Spleen (tissue), 7 donors: Measurements from ENCODE around the gene FIGNL1.

Experiments
- POLR2A ChIP-seq, 3 donors: fragments of 450-650 bp; IDR thresholded peaks; one replicate each; pipeline ENCODE4 v1.5.1; 2017; ENCODE audit warnings: antibody characterized with exemption in 3 of 3, mild to moderate bottlenecking in 1 of 3
- POLR2AphosphoS5 ChIP-seq, 3 donors: sonication (generic); formaldehyde crosslinking; IDR thresholded peaks; one replicate each; pipeline ENCODE4 v1.5.1; 2017; ENCODE audit warnings: antibody characterized with exemption in 3 of 3
- TF ChIP-seq, protein P1 (sequence below), 11 experiments: fragments of 200-600 bp in 7 of 11; fragments of 450-650 bp in 4 of 11; sonication (generic) in 4 of 11; IDR thresholded peaks in 8 of 11; conservative IDR thresholded peaks in 3 of 11; 1 replicate in 7 of 11; 2 replicates in 4 of 11; pipeline versions ENCODE4 v1.4.0 to v1.8.0; 2016 to 2021; ENCODE audit warnings: antibody characterized with exemption in 11 of 11, inconsistent platforms in 4 of 11, mild to moderate bottlenecking in 1 of 11
- donor health status: DM: no; HTN: no; CAD: no; lungs with moderate emphysema.
- donor health status: DM: no; HTN: no; CAD: no.
- donor health status: DM: no; HTN: no; CAD: no.

DNA sequence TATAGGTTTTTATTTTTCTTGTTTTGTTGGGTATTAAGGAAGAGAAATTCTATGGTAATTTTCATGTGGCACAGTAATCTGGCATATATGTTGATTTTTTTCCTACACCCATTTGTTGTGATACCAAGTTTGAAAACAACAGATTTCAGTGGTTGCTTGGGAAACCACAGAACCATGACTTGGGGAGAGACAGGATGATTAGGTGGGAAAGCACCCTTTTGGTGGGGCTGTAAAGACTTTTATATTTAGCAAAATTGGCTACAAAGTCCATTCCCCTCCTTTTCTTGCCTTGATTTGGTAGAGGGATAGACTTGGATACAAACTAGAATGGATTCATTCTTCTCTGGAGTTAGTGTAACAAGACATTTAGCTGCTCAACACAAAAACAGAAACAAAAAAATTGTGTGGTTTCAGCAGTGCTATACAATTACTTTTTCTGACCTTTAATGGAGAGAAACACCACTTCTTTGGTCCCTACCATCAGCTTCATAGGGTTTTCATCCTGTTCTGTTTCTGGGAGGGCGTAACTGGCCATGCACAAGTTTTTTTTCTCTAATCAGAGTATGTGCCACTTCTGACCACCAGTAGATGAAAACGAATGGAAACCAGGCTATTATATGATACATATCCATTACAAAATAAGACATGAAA, 52.7 kb downstream of the FIGNL1 start:
- TF ChIP-seq, protein P1, sequence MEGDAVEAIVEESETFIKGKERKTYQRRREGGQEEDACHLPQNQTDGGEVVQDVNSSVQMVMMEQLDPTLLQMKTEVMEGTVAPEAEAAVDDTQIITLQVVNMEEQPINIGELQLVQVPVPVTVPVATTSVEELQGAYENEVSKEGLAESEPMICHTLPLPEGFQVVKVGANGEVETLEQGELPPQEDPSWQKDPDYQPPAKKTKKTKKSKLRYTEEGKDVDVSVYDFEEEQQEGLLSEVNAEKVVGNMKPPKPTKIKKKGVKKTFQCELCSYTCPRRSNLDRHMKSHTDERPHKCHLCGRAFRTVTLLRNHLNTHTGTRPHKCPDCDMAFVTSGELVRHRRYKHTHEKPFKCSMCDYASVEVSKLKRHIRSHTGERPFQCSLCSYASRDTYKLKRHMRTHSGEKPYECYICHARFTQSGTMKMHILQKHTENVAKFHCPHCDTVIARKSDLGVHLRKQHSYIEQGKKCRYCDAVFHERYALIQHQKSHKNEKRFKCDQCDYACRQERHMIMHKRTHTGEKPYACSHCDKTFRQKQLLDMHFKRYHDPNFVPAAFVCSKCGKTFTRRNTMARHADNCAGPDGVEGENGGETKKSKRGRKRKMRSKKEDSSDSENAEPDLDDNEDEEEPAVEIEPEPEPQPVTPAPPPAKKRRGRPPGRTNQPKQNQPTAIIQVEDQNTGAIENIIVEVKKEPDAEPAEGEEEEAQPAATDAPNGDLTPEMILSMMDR (IDR thresholded peaks at IDR 0.05 in 8 of 11, conservative IDR thresholded peaks at IDR 0.05 in 3 of 11): no peak
- no peak for TF ChIP-seq POLR2A (IDR thresholded peaks at IDR 0.05)
- no peak for TF ChIP-seq POLR2AphosphoS5 (IDR thresholded peaks at IDR 0.05)
